Naive thymus-derived CD4-positive, alpha-beta T cell (primary cell): Measurements from ENCODE around the gene FMO3. TPM values are rescaled to one million over a fixed set of nuclear protein-coding genes. Genes with fewer than 3 reads are reported as not detected.

Experiments used
- ATAC-seq: fragments of 150-1000 bp; cut with Tn5 transposase; 2 replicates; pipeline ENCODE4 v1.10.0; 2021; ENCODE audit warnings: mild to moderate bottlenecking, moderate library complexity
- CTCF ChIA-PET: fragments of 350-600 bp; sonication (Branson Sonifier 250); formaldehyde crosslinking; loops from one replicate; lab custom pipeline; 2021; ENCODE audit warnings: antibody characterized with exemption; lab: Charles Lee
- POLR2A ChIA-PET: fragments of 350-600 bp; sonication (Branson Sonifier 250); formaldehyde crosslinking; loops from one replicate; lab custom pipeline; 2021; ENCODE audit warnings: antibody characterized with exemption, inconsistent platforms; lab: Charles Lee
- DNase-seq, 9 donors: peaks; one replicate each; pipeline versions ENCODE4 v3.0.0 to v3.0.0-alpha.2; 2020 to 2022; ENCODE audit warnings: mixed read lengths in 1 of 9
- H3K27ac ChIP-seq: one replicate; pipeline ENCODE4 v1.7.0; 2013; ENCODE audit warnings: mild to moderate bottlenecking, low read depth, low read length, moderate library complexity
- H3K27me3 ChIP-seq, 2 donors: one replicate each; pipeline ENCODE4 v1.7.0; 2013; ENCODE audit warnings: low read length in 2 of 2, mild to moderate bottlenecking in 2 of 2, moderate library complexity in 2 of 2; ENCODE audit not compliant: control insufficient read depth in 2 of 2, insufficient read depth in 2 of 2
- H3K36me3 ChIP-seq, 3 experiments: 1 replicate in 2 of 3; 2 replicates in 1 of 3; pipeline ENCODE4 v1.7.0; 2013; ENCODE audit warnings: low read length in 3 of 3, mild to moderate bottlenecking in 3 of 3, moderate library complexity in 1 of 3; ENCODE audit not compliant: insufficient read depth in 3 of 3, control insufficient read depth in 2 of 3
- H3K4me1 ChIP-seq, 2 donors: one replicate each; pipeline ENCODE4 v1.7.0; 2013; ENCODE audit warnings: low read length in 2 of 2, mild to moderate bottlenecking in 2 of 2, moderate library complexity in 1 of 2; ENCODE audit not compliant: control insufficient read depth in 2 of 2, insufficient read depth in 2 of 2
- H3K4me3 ChIP-seq: 2 replicates; pipeline ENCODE4 v1.7.0; 2013; ENCODE audit warnings: mild to moderate bottlenecking, low read length
- H3K9me3 ChIP-seq, 3 experiments: 1 replicate in 2 of 3; 2 replicates in 1 of 3; pipeline ENCODE4 v1.7.0; 2013; ENCODE audit warnings: low read length in 3 of 3; ENCODE audit not compliant: control insufficient read depth in 2 of 3
- H3K27ac Mint-ChIP-seq, 9 donors: one replicate each; pipeline ENCODE4 v1.8.0; 2020 to 2022; ENCODE audit warnings: mixed read lengths in 9 of 9, mild to moderate bottlenecking in 8 of 9, moderate library complexity in 5 of 9, inconsistent platforms in 2 of 9
- H3K27me3 Mint-ChIP-seq, 5 donors: one replicate each; pipeline ENCODE4 v1.8.0; 2021 to 2022; ENCODE audit warnings: mixed read lengths in 5 of 5, mild to moderate bottlenecking in 1 of 5
- H3K36me3 Mint-ChIP-seq, 5 donors: one replicate each; pipeline ENCODE4 v1.8.0; 2020 to 2022; ENCODE audit warnings: mixed read lengths in 5 of 5, mild to moderate bottlenecking in 3 of 5, inconsistent platforms in 1 of 5
- H3K4me1 Mint-ChIP-seq, 7 donors: one replicate each; pipeline ENCODE4 v1.8.0; 2020 to 2022; ENCODE audit warnings: mixed read lengths in 7 of 7, mild to moderate bottlenecking in 3 of 7, inconsistent platforms in 1 of 7
- H3K4me3 Mint-ChIP-seq, 10 donors: one replicate each; pipeline ENCODE4 v1.8.0; 2020 to 2022; ENCODE audit warnings: mild to moderate bottlenecking in 10 of 10, mixed read lengths in 10 of 10, moderate library complexity in 6 of 10, inconsistent platforms in 2 of 10
- H3K9me3 Mint-ChIP-seq, 11 donors: one replicate each; pipeline ENCODE4 v1.8.0; 2020 to 2022; ENCODE audit warnings: mixed read lengths in 11 of 11, mild to moderate bottlenecking in 4 of 11, inconsistent platforms in 1 of 11, moderate library complexity in 1 of 11
- intact Hi-C, 2 donors: fragments of 100-400 bp; cut with micrococcal nuclease; formaldehyde crosslinking; loops; one replicate each; pipeline ENCODE4 v1.15.1; 2023
- polyA plus RNA-seq, 2 donors: library from polyadenylated mRNA; unstranded; fragments of 300-500 nt; fragmentation: Illumina TruSeq; gene quantifications; one replicate each; pipeline ENCODE4 v1.2.3, GENCODE V29; 2021
- total RNA-seq, 6 experiments: library from RNA in 5 of 6; stranded (reverse) in 5 of 6; gene quantifications; 1 replicate in 5 of 6; 2 replicates in 1 of 6; pipeline ENCODE4 v1.2.3 and lab custom pipeline; 2021 to 2026

The FMO3 gene
- total and polyA plus RNA-seq, 7 experiments from 2014 or later = not detected

DNA sequence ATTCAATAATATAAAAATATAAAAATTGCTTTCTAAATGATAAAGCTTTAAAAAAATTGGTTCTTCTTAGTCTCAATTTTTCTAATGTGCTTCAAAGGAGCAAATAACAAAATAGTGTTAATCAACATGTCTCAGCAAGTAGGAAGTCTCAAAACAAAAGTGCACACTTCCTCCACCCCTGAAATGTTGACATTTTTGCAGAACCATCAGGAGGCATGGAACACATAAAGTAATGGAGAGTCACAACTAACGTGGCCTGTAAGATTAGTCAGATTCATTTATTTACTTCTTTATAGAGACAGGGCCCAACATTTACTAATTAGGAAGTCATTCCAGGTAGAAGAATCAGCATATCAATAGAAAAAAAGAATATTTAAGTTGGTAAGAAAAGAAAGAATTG lies 59.5 kb downstream of the FMO3 start:
- H3K9me3 Mint-ChIP-seq = peaks cover 0 to 2% (median 0%) of the 10 kb centered on the region in 11 donors
- H3K36me3 Mint-ChIP-seq = no peaks in the 10 kb centered on the region
- POLR2A ChIA-PET = no interaction called here

GRCh38 chr1:171152549-171152948 lies 61.8 kb downstream of the FMO3 start:
- DNase-seq (no peak), ATAC-seq (no peak)
- Mint-ChIP-seq H3K9me3 (no peaks in the 10 kb centered on the region), H3K27me3 (peaks cover 3 to 21% (median 11%) of the 10 kb centered on the region in 5 donors), H3K4me3 (no peak overlapping the region), H3K36me3 (no peaks in the 10 kb centered on the region), H3K27ac (no peak overlapping the region), H3K4me1 (no peaks in the 10 kb centered on the region)
- Histone ChIP-seq H3K27ac (no peak overlapping the region), H3K27me3 (no peaks in the 10 kb centered on the region), H3K9me3 (no peaks in the 10 kb centered on the region), H3K4me1 (no peaks in the 10 kb centered on the region), H3K4me3 (no peak overlapping the region), H3K36me3 (no peaks in the 10 kb centered on the region)
- intact Hi-C loops = no loop called here
- CTCF ChIA-PET = no interaction called here
- POLR2A ChIA-PET = no interaction called here

More for the DNA sequence above, 59.5 kb downstream of the FMO3 start:
- intact Hi-C loops = no loop called here
- Histone ChIP-seq H3K27me3 (no peaks in the 10 kb centered on the region), H3K36me3 (no peaks in the 10 kb centered on the region), H3K4me1 (no peaks in the 10 kb centered on the region), H3K27ac (no peak overlapping the region), H3K4me3 (no peak overlapping the region), H3K9me3 (no peaks in the 10 kb centered on the region)
- Mint-ChIP-seq H3K4me1 (no peaks in the 10 kb centered on the region), H3K27me3 (peaks cover 0 to 23% (median 9%) of the 10 kb centered on the region in 5 donors), H3K4me3 (no peak overlapping the region), H3K27ac (no peak overlapping the region)
- no peak for ATAC-seq
- CTCF ChIA-PET = no interaction called here
- no peak for DNase-seq

DNA sequence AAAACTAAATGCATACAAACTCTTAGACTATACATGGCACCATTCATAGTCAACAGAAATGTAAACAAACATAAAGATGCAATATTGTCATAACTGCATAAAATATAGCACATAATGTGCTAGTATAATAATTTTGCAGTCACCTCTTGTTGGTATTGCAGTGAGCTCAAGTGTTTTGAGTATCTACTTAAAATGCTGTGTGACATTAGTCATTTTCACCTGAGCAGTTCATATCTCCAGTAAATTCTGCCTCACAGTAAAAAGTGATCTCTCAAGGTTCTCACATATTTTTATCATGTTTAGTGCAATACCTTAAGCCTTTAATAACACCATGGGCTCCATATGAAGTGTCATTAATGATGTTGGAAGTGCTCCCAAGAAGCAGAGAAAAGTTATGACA lies 64.8 kb downstream of the FMO3 start:
- H3K4me3 Mint-ChIP-seq = no peak overlapping the region
- peaks cover 3 to 21% (median 18%) of the 10 kb centered on the region in 5 donors for H3K27me3 Mint-ChIP-seq
- POLR2A ChIA-PET = no interaction called here
- H3K4me3 ChIP-seq = no peak overlapping the region
- no peaks in the 10 kb centered on the region for H3K4me1 Mint-ChIP-seq
- peaks cover 0 to 8% (median 0%) of the 10 kb centered on the region in 11 donors for H3K9me3 Mint-ChIP-seq
- no peak for ATAC-seq
- H3K27me3 ChIP-seq = no peaks in the 10 kb centered on the region
- no peak for DNase-seq
- H3K36me3 Mint-ChIP-seq = no peaks in the 10 kb centered on the region
- H3K36me3 ChIP-seq = no peaks in the 10 kb centered on the region
- intact Hi-C loops = no loop called here
- H3K9me3 ChIP-seq = no peaks in the 10 kb centered on the region
- CTCF ChIA-PET = no interaction called here
- no peak overlapping the region for H3K27ac Mint-ChIP-seq
- no peaks in the 10 kb centered on the region for H3K4me1 ChIP-seq
- no peak overlapping the region for H3K27ac ChIP-seq

DNA sequence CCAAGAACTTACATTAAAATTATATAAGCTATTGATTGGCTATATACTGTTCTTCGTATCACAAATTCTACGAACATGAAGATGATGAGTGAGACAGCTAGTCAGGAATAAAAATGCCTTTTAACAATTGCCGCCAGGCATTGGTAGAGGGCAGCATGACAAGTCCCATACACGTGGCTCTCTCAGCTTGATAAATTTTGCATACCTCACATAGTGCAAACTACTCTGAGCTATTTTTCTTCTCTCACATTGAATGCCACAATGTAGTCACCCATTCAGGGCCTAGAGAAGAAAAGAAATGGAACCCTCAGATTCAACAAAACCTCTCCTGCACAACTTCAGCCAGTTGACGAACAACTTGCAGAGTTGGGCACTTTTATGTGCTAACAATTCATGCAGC lies 67.4 kb downstream of the FMO3 start:
- no peak overlapping the region for H3K4me3 Mint-ChIP-seq
- H3K9me3 Mint-ChIP-seq = peaks cover 0 to 8% (median 0%) of the 10 kb centered on the region in 11 donors
- no peak for ATAC-seq
- no peak overlapping the region for H3K27ac Mint-ChIP-seq
- POLR2A ChIA-PET = no interaction called here
- Histone ChIP-seq H3K4me3 (no peak overlapping the region), H3K27me3 (no peaks in the 10 kb centered on the region), H3K27ac (no peak overlapping the region), H3K9me3 (no peaks in the 10 kb centered on the region), H3K4me1 (no peaks in the 10 kb centered on the region), H3K36me3 (no peaks in the 10 kb centered on the region)
- H3K27me3 Mint-ChIP-seq = peaks cover 3 to 30% (median 13%) of the 10 kb centered on the region in 5 donors
- CTCF ChIA-PET = no interaction called here
- no peaks in the 10 kb centered on the region for H3K4me1 Mint-ChIP-seq
- intact Hi-C loops = no loop called here
- no peaks in the 10 kb centered on the region for H3K36me3 Mint-ChIP-seq
- DNase-seq = no peak

DNA sequence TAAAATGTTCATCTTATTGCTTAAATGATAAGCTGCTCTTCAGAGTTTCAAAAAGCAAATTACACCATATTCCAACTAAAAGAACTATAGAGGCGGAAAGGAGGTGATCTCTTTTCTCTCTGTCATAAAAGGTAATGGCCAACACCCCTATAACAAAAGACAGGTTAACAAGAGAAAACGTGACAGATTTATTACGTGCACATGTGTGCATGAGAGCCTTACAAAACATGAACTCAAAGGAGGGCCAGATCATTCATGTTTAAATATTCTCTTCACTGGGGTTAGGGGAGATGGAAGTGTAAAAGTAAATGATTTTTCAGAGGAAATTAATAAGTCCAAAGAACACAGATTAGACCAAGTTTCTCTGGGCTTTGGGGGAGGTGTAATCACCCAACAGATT lies 67.8 kb downstream of the FMO3 start:
- H3K9me3 Mint-ChIP-seq = peaks cover 0 to 8% (median 0%) of the 10 kb centered on the region in 11 donors
- intact Hi-C loops = no loop called here
- Histone ChIP-seq H3K27ac (no peak overlapping the region), H3K4me1 (no peaks in the 10 kb centered on the region), H3K27me3 (no peaks in the 10 kb centered on the region), H3K9me3 (no peaks in the 10 kb centered on the region), H3K4me3 (no peak overlapping the region), H3K36me3 (no peaks in the 10 kb centered on the region)
- H3K27me3 Mint-ChIP-seq = peaks cover 3 to 30% (median 13%) of the 10 kb centered on the region in 5 donors
- H3K4me3 Mint-ChIP-seq = no peak overlapping the region
- no peaks in the 10 kb centered on the region for H3K36me3 Mint-ChIP-seq
- DNase-seq (no peak), ATAC-seq (no peak)
- H3K4me1 Mint-ChIP-seq = no peaks in the 10 kb centered on the region
- H3K27ac Mint-ChIP-seq = no peak overlapping the region
- ChIA-PET POLR2A (no interaction called here), CTCF (no interaction called here)

GRCh38 chr1:171159148-171159547 lies 68.4 kb downstream of the FMO3 start:
- Histone ChIP-seq H3K4me3 (no peak overlapping the region), H3K36me3 (no peaks in the 10 kb centered on the region), H3K9me3 (no peaks in the 10 kb centered on the region), H3K4me1 (no peaks in the 10 kb centered on the region), H3K27ac (no peak overlapping the region), H3K27me3 (no peaks in the 10 kb centered on the region)
- Mint-ChIP-seq H3K4me3 (no peak overlapping the region), H3K27ac (no peak overlapping the region), H3K27me3 (peaks cover 3 to 30% (median 13%) of the 10 kb centered on the region in 5 donors), H3K4me1 (no peaks in the 10 kb centered on the region), H3K9me3 (peaks cover 0 to 8% (median 0%) of the 10 kb centered on the region in 11 donors), H3K36me3 (no peaks in the 10 kb centered on the region)
- ATAC-seq (no peak), DNase-seq (no peak)
- POLR2A ChIA-PET = no interaction called here
- CTCF ChIA-PET = no interaction called here
- intact Hi-C loops = no loop called here

- no peak overlapping the region for H3K4me3 ChIP-seq
- intact Hi-C loops = loop anchor here in 1 of 2 donors (10.0 kb wide), 1 partner anchor 65 kb away; no protein-coding TSS in a partner anchor
- no peaks in the 10 kb centered on the region for H3K4me1 Mint-ChIP-seq
- peaks cover 0 to 8% (median 0%) of the 10 kb centered on the region in 11 donors for H3K9me3 Mint-ChIP-seq
- H3K27ac ChIP-seq = no peak overlapping the region
- no peaks in the 10 kb centered on the region for H3K36me3 Mint-ChIP-seq
- ChIA-PET POLR2A (no interaction called here), CTCF (no interaction called here)
- no peaks in the 10 kb centered on the region for H3K27me3 ChIP-seq
- H3K9me3 ChIP-seq = no peaks in the 10 kb centered on the region
- DNase-seq (no peak), ATAC-seq (no peak)
- no peaks in the 10 kb centered on the region for H3K36me3 ChIP-seq
- no peak overlapping the region for H3K4me3 Mint-ChIP-seq
- peaks cover 3 to 30% (median 13%) of the 10 kb centered on the region in 5 donors for H3K27me3 Mint-ChIP-seq
- no peaks in the 10 kb centered on the region for H3K4me1 ChIP-seq
- H3K27ac Mint-ChIP-seq = no peak overlapping the region
Measured at GRCh38 chr1:171160211-171160610, 69.5 kb downstream of the FMO3 start.
